Measurements from ENCODE around the gene TMEM53. TPM values are rescaled to one million over a fixed set of nuclear protein-coding genes. Genes with fewer than 3 reads are reported as not detected.

The TMEM53 gene
- total and polyA plus RNA-seq, 2 donors (not counting 3 experiments of a cell fraction or from before 2014, with no cell fraction given), result 5.3 to 16.5 TPM

- H3K36me3 ChIP-seq (ENCODE audit: control insufficient read depth in 2 of 2, extremely low read depth in 1 of 2, insufficient read depth in 2 of 2, low read length in 2 of 2), result no peaks in the 10 kb centered on the region
- no peaks in the 10 kb centered on the region for H3K79me2 ChIP-seq (ENCODE audit: control insufficient read depth, insufficient read depth, low read length)
- no peak overlapping the region for H3K27ac ChIP-seq (ENCODE audit: insufficient read depth, low read depth, low read length)
- dilution Hi-C loops (cut with MboI; ENCODE audit: extremely low pct_ligation_motif_present, low sequenced_read_pairs), result no loop called here
- no peaks in the 10 kb centered on the region for H3K9me3 ChIP-seq (replicated peaks; ENCODE audit: control insufficient read depth, insufficient read depth, low read length)
- H2AFZ ChIP-seq (ENCODE audit: low read depth, low read length), result no peak overlapping the region
- intact Hi-C loops (cut with micrococcal nuclease), result no loop called here
- H3K27me3 ChIP-seq (ENCODE audit: control insufficient read depth in 2 of 2, insufficient read depth in 2 of 2, low read length in 2 of 2), result peaks cover 0 to 1% of the 10 kb centered on the region in 2 experiments
- FAIRE-seq (no peak), DNase-seq (ENCODE audit: low read depth, low spot score) (no peak)
- no peak overlapping the region for H3K4me3 ChIP-seq (replicated peaks in 1 of 3; ENCODE audit: insufficient read depth in 1 of 3, low read depth in 1 of 3, low read length in 3 of 3)
- H4K20me1 ChIP-seq (replicated peaks; ENCODE audit: control insufficient read depth, extremely low read depth, insufficient read depth, low read length), result no peaks in the 10 kb centered on the region
- ChIA-PET CTCF (interaction anchor here (1.8 kb wide), 2 partner anchors 16 to 247 kb away, joined by 5 to 6 read pairs; no protein-coding TSS in a partner anchor), POLR2A (no interaction called here)
- no peak overlapping the region for H3K4me2 ChIP-seq (ENCODE audit: insufficient read depth, low read length)
- no peak overlapping the region for H3K9ac ChIP-seq (replicated peaks; ENCODE audit: extremely low read depth, insufficient read depth, low read length)
- BruUV-seq (replicated peaks), result no TSS peak
- no peaks in the 10 kb centered on the region for H3K9me1 ChIP-seq (replicated peaks; ENCODE audit: control insufficient read depth, extremely low read depth, insufficient read depth, low read length)
- TF ChIP-seq CTCF (IDR thresholded peaks at IDR 0.05; ENCODE audit: extremely low read depth in 1 of 2, insufficient read depth in 1 of 2, low read depth in 1 of 2, low read length in 2 of 2), result no peak
- TF ChIP-seq MAX (IDR thresholded peaks at IDR 0.05; ENCODE audit: insufficient read depth, insufficient read length), result no peak
- TF ChIP-seq POLR2A (IDR thresholded peaks at IDR 0.05; ENCODE audit: low read depth, low read length), result no peak
- no peak for TF ChIP-seq FOS (IDR thresholded peaks at IDR 0.05; ENCODE audit: borderline replicate concordance, insufficient read depth, low read length)
- no peak for TF ChIP-seq EZH2 (IDR thresholded peaks at IDR 0.05; ENCODE audit: borderline replicate concordance, low read depth, low read length, severe bottlenecking)
- no peak for TF ChIP-seq MYC (IDR thresholded peaks at IDR 0.05; ENCODE audit: low read depth, low read length)
- TF ChIP-seq POLR2AphosphoS5 (IDR thresholded peaks at IDR 0.05; ENCODE audit: insufficient read depth, low read depth, low read length), result no peak
- no peak for TF ChIP-seq JUN (IDR thresholded peaks at IDR 0.05; ENCODE audit: borderline replicate concordance, insufficient read depth, insufficient read length, low read depth)
- TF ChIP-seq GATA2 (IDR thresholded peaks at IDR 0.05; ENCODE audit: insufficient read depth, insufficient read length, low read depth, low read length), result no peak
- no peaks in the 10 kb centered on the region for H3K4me1 ChIP-seq (ENCODE audit: control insufficient read depth, extremely low read depth, insufficient read depth, low read length)
These were observed 48.9 kb downstream of the TMEM53 start for GRCh38 chr1:44625348-44625747.

All from endothelial cell of umbilical vein (primary cell).